SK-N-SH (cell line): ENCODE measurements around the gene RAD21L1. TPM values are rescaled to one million over a fixed set of nuclear protein-coding genes. Genes with fewer than 3 reads are reported as not detected.

Experiments used
- CTCF ChIA-PET: fragments of 300-600, 350-600 bp; formaldehyde crosslinking; extraction: SDS; loops from one replicate; lab custom pipeline; 2021; lab: Yijun Ruan, JAX
- POLR2A ChIA-PET: fragments of 350-600 bp; sonication (Branson Sonifier 250); formaldehyde crosslinking; extraction: SDS; loops from one replicate; lab custom pipeline; 2020; ENCODE audit warnings: antibody characterized with exemption, inconsistent platforms; lab: Yijun Ruan, JAX
- DNase-seq: peaks from one replicate; pipeline ENCODE4 v3.0.0; 2012
- H2AFZ ChIP-seq: fragments of 200-600 bp; sonication (generic); 2 replicates; pipeline ENCODE4 v1.8.1; 2016; ENCODE audit warnings: antibody characterized with exemption, mild to moderate bottlenecking, low read depth
- H3F3A ChIP-seq: fragments of 200-600 bp; sonication (generic); replicated peaks from 2 replicates; pipeline ENCODE3; 2016; ENCODE audit warnings: antibody characterized with exemption, mild to moderate bottlenecking; ENCODE audit not compliant: insufficient read depth
- H3K27ac ChIP-seq, 2 experiments: fragments of 200-500 bp in 1 of 2; fragments of 200-600 bp in 1 of 2; sonication (Bioruptor generic) in 1 of 2; sonication (generic), shearing (Covaris generic) in 1 of 2; 2 replicates each; pipeline versions ENCODE4 v1.5.1 to v1.6.1; 2014 to 2016; ENCODE audit warnings: low read depth in 2 of 2, inconsistent platforms in 1 of 2, low read length in 1 of 2, mild to moderate bottlenecking in 1 of 2, mixed read lengths in 1 of 2
- H3K27me3 ChIP-seq: fragments of 200-600 bp; sonication (generic), shearing (Covaris generic); 2 replicates; pipeline ENCODE4 v1.6.1; 2016; ENCODE audit warnings: mixed run types; ENCODE audit not compliant: insufficient read depth
- H3K36me3 ChIP-seq, 2 experiments: fragments of 200-500 bp in 1 of 2; fragments of 200-600 bp in 1 of 2; sonication (Bioruptor generic) in 1 of 2; sonication (generic) in 1 of 2; replicated peaks in 1 of 2; 2 replicates each; pipeline versions ENCODE3 to v1.5.1; 2014 to 2016; ENCODE audit warnings: low read length in 1 of 2, mild to moderate bottlenecking in 1 of 2; ENCODE audit not compliant: insufficient read depth in 2 of 2, control insufficient read depth in 1 of 2
- H3K4me1 ChIP-seq, 2 experiments: fragments of 200-500 bp in 1 of 2; fragments of 200-600 bp in 1 of 2; sonication (Bioruptor generic) in 1 of 2; sonication (generic), shearing (Covaris generic) in 1 of 2; 2 replicates each; pipeline versions ENCODE4 v1.5.1 to v1.6.1; 2014 to 2016; ENCODE audit warnings: low read depth in 1 of 2, low read length in 1 of 2, mixed run types in 1 of 2; ENCODE audit not compliant: insufficient read depth in 2 of 2, control insufficient read depth in 1 of 2
- H3K4me2 ChIP-seq: fragments of 200-600 bp; sonication (generic), shearing (Covaris generic); 2 replicates; pipeline ENCODE4 v1.6.1; 2017; ENCODE audit warnings: mixed run types
- H3K4me3 ChIP-seq, 2 experiments: fragments of 200-500 bp in 1 of 2; fragments of 200-600 bp in 1 of 2; sonication (Bioruptor generic) in 1 of 2; sonication (generic), shearing (Covaris generic) in 1 of 2; 2 replicates each; pipeline versions ENCODE4 v1.5.1 to v1.8.1; 2014 to 2016; ENCODE audit warnings: low read depth in 2 of 2, inconsistent platforms in 1 of 2, low read length in 1 of 2, mild to moderate bottlenecking in 1 of 2, mixed read lengths in 1 of 2, moderate library complexity in 1 of 2
- H3K79me2 ChIP-seq: fragments of 200-600 bp; sonication (generic); 2 replicates; pipeline ENCODE4 v1.8.1; 2017; ENCODE audit warnings: mild to moderate bottlenecking; ENCODE audit not compliant: insufficient read depth
- H3K9ac ChIP-seq: fragments of 200-600 bp; sonication (generic); 2 replicates; pipeline ENCODE4 v1.6.1; 2017; ENCODE audit warnings: mixed run types
- H3K9me2 ChIP-seq: fragments of 200-600 bp; sonication (generic); 2 replicates; pipeline ENCODE4 v1.6.1; 2017; ENCODE audit warnings: mixed run types
- H3K9me3 ChIP-seq: fragments of 200-600 bp; sonication (generic); 2 replicates; pipeline ENCODE4 v1.6.1; 2017; ENCODE audit warnings: mixed run types, mild to moderate bottlenecking, moderate library complexity
- H4K20me1 ChIP-seq: fragments of 200-600 bp; sonication (generic); 2 replicates; pipeline ENCODE4 v1.6.1; 2017; ENCODE audit warnings: mild to moderate bottlenecking, mixed run types; ENCODE audit not compliant: insufficient read depth
- CTCF ChIP-seq: fragments of 200-600 bp; sonication (generic); IDR thresholded peaks from 2 replicates; pipeline ENCODE4 v1.6.1; 2017; ENCODE audit warnings: antibody characterized with exemption, mild to moderate bottlenecking, moderate library complexity
- FOXJ3 ChIP-seq: sonication (generic); formaldehyde crosslinking; IDR thresholded peaks from 2 replicates; pipeline ENCODE4 v1.5.1; 2020; ENCODE audit warnings: mild to moderate bottlenecking, missing genetic modification reagents
- GATA2 ChIP-seq: sonication (generic); formaldehyde crosslinking; IDR thresholded peaks from 2 replicates; pipeline ENCODE4 v1.5.0; 2020; ENCODE audit warnings: mild to moderate bottlenecking, missing genetic modification reagents
- JUND ChIP-seq: IDR thresholded peaks from 2 replicates; pipeline ENCODE4 v1.4.0; 2012
- MAX ChIP-seq: IDR thresholded peaks from 2 replicates; pipeline ENCODE4 v1.4.0; 2012; ENCODE audit warnings: low read depth
- MXI1 ChIP-seq: IDR thresholded peaks from 2 replicates; pipeline ENCODE4 v1.6.1; 2012; ENCODE audit warnings: mild to moderate bottlenecking, low read depth, low read length, improper control_type of control experiment
- NFIC ChIP-seq: IDR thresholded peaks from 2 replicates; pipeline ENCODE4 v1.4.0; 2012; ENCODE audit warnings: borderline replicate concordance
- PBX3 ChIP-seq: IDR thresholded peaks from 2 replicates; pipeline ENCODE4; 2012
- RAD21 ChIP-seq: IDR thresholded peaks from 2 replicates; pipeline ENCODE4 v1.6.1; 2012; ENCODE audit warnings: mild to moderate bottlenecking, low read length
- RXRA ChIP-seq: IDR thresholded peaks from 2 replicates; pipeline ENCODE4 v1.4.0; 2012; ENCODE audit warnings: low read depth, mild to moderate bottlenecking, borderline replicate concordance
- SIN3A ChIP-seq: IDR thresholded peaks from 2 replicates; pipeline ENCODE4 v1.6.1; 2012; ENCODE audit warnings: low read depth, mild to moderate bottlenecking, low read length, moderate library complexity, borderline replicate concordance
- TAF1 ChIP-seq: IDR thresholded peaks from 2 replicates; pipeline ENCODE4 v1.6.1; 2012; ENCODE audit warnings: low read depth, mild to moderate bottlenecking, low read length, moderate library complexity, borderline replicate concordance
- TEAD4 ChIP-seq: IDR thresholded peaks from 2 replicates; pipeline ENCODE4 v1.4.0; 2012; ENCODE audit warnings: mild to moderate bottlenecking, borderline replicate concordance; ENCODE audit not compliant: insufficient read depth
- WGBS: methylation state at CpG from one replicate; pipeline ENCODE4 v1.1.6; 2017; ENCODE audit warnings: low lambda C conversion rate; 5-methylcytosine and 5-hydroxymethylcytosine counted together
- polyA plus RNA-seq, 3 experiments: library from polyadenylated mRNA; depleted of rRNA; stranded (reverse); fragments of >200 nt; gene quantifications; 2 replicates each; pipeline ENCODE4 v1.2.3, GENCODE V29; 2012

The RAD21L1 gene
- polyA plus RNA-seq, 1 of the 3 experiments (the other 2 are of a cell fraction): 0.03 TPM

- Histone ChIP-seq H3F3A (no peaks in the 10 kb centered on the region), H3K9me2 (no peaks in the 10 kb centered on the region), H4K20me1 (no peaks in the 10 kb centered on the region), H3K36me3 (no peaks in the 10 kb centered on the region), H3K27me3 (no peaks in the 10 kb centered on the region; the same call in 1 of the 2 replicates), H3K4me2 (no peak overlapping the region), H3K4me1 (no peaks in the 10 kb centered on the region), H3K27ac (no peak overlapping the region), H2AFZ (no peak overlapping the region), H3K9me3 (no peaks in the 10 kb centered on the region), H3K4me3 (no peak overlapping the region), H3K79me2 (no peaks in the 10 kb centered on the region), H3K9ac (no peak overlapping the region)
- CTCF ChIA-PET: interaction anchor here (0.9 to 3.7 kb wide), 3 partner anchors 21 to 392 kb away, joined by 3 to 11 read pairs (median 9); no protein-coding TSS in a partner anchor
- POLR2A ChIA-PET: no interaction called here
- 68% methylated on average over 3 of the region's 3 CpGs for WGBS
- no peak for DNase-seq
- TF ChIP-seq FOXJ3 (CRISPR knock-in tag): no peak
- no peak for TF ChIP-seq TEAD4
- no peak for TF ChIP-seq NFIC
- TF ChIP-seq TAF1: no peak
- no peak for TF ChIP-seq PBX3
- TF ChIP-seq RXRA: no peak
- no peak for TF ChIP-seq MAX
- no peak for TF ChIP-seq MXI1
- TF ChIP-seq GATA2: no peak
- TF ChIP-seq SIN3A: no peak
Measured at GRCh38 chr20:1207293-1207878, 18.5 kb upstream of the RAD21L1 start.

GRCh38 chr20:1209447-1210387, 16.1 kb upstream of the RAD21L1 start:
- Histone ChIP-seq H3K27ac (no peak overlapping the region), H2AFZ (no peak overlapping the region), H3K4me3 (no peak overlapping the region), H3K9me2 (no peaks in the 10 kb centered on the region), H3K9me3 (no peaks in the 10 kb centered on the region), H3F3A (no peaks in the 10 kb centered on the region), H3K79me2 (no peaks in the 10 kb centered on the region), H3K4me2 (no peak overlapping the region), H3K27me3 (no peaks in the 10 kb centered on the region; the same call in 1 of the 2 replicates), H4K20me1 (no peaks in the 10 kb centered on the region), H3K9ac (no peak overlapping the region), H3K4me1 (no peaks in the 10 kb centered on the region; a peak in 1 of 4 replicates), H3K36me3 (no peaks in the 10 kb centered on the region)
- no peak for TF ChIP-seq MXI1
- peak; percentile 48 for TF ChIP-seq CTCF
- peak; percentile 56 for TF ChIP-seq RAD21
- TF ChIP-seq JUND: no peak
- WGBS: 16% methylated on average over 5 of the region's 5 CpGs
- POLR2A ChIA-PET: no interaction called here
- no peak for DNase-seq
- CTCF ChIA-PET: interaction anchor here (1.0 to 3.9 kb wide), 11 partner anchors 9 to 393 kb away, joined by 3 to 33 read pairs (median 5); no protein-coding TSS in a partner anchor
